Measurements from ENCODE around the gene TRAPPC12. TPM values are rescaled to one million over a fixed set of nuclear protein-coding genes. Genes with fewer than 3 reads are reported as not detected.
"Not testable (repeated sequence)": the region's sequence is repeated elsewhere in the genome, so short reads cannot be mapped to it uniquely, and the experiment has no call there.

The TRAPPC12 gene
- total RNA-seq, 1 donor from 2014 or later = 89.8 TPM

- TF ChIP-seq, protein P1, sequence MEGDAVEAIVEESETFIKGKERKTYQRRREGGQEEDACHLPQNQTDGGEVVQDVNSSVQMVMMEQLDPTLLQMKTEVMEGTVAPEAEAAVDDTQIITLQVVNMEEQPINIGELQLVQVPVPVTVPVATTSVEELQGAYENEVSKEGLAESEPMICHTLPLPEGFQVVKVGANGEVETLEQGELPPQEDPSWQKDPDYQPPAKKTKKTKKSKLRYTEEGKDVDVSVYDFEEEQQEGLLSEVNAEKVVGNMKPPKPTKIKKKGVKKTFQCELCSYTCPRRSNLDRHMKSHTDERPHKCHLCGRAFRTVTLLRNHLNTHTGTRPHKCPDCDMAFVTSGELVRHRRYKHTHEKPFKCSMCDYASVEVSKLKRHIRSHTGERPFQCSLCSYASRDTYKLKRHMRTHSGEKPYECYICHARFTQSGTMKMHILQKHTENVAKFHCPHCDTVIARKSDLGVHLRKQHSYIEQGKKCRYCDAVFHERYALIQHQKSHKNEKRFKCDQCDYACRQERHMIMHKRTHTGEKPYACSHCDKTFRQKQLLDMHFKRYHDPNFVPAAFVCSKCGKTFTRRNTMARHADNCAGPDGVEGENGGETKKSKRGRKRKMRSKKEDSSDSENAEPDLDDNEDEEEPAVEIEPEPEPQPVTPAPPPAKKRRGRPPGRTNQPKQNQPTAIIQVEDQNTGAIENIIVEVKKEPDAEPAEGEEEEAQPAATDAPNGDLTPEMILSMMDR (IDR thresholded peaks at IDR 0.05) = no peak
- H3K4me1 ChIP-seq = no peaks in the 10 kb centered on the region
- intact Hi-C loops (cut with DNase I) = no loop called here
- peaks cover 14% of the 10 kb centered on the region for H3K36me3 ChIP-seq
- H3K4me3 ChIP-seq = no peak overlapping the region
- ATAC-seq = peak; percentile 33
- H3K9me3 ChIP-seq = no peaks in the 10 kb centered on the region
- H3K27ac ChIP-seq = no peak overlapping the region
- peak; percentile 62 for DNase-seq
- H3K27me3 ChIP-seq = no peaks in the 10 kb centered on the region
Observed at GRCh38 chr2:3348767-3349166, 30.7 kb upstream of the TRAPPC12 start.

- H3K27me3 ChIP-seq = no peaks in the 10 kb centered on the region
- no peak overlapping the region for H3K27ac ChIP-seq
- peaks cover 18% of the 10 kb centered on the region for H3K36me3 ChIP-seq
- DNase-seq (peak; percentile 52), ATAC-seq (peak; percentile 36)
- no peak overlapping the region for H3K4me3 ChIP-seq
- no peaks in the 10 kb centered on the region for H3K9me3 ChIP-seq
- TF ChIP-seq, protein P1 (IDR thresholded peaks at IDR 0.05) = no peak
- intact Hi-C loops (cut with DNase I) = no loop called here
- no peaks in the 10 kb centered on the region for H3K4me1 ChIP-seq
Observed at GRCh38 chr2:3349211-3349693, 30.2 kb upstream of the TRAPPC12 start.

GRCh38 chr2:3354986-3355385 is 24.5 kb upstream of the TRAPPC12 start:
- H3K4me1 ChIP-seq = no peaks in the 10 kb centered on the region
- DNase-seq (no peak), ATAC-seq (no peak)
- H3K27ac ChIP-seq = no peak overlapping the region
- no peaks in the 10 kb centered on the region for H3K9me3 ChIP-seq
- peaks cover 19% of the 10 kb centered on the region for H3K36me3 ChIP-seq
- TF ChIP-seq, protein P1 (IDR thresholded peaks at IDR 0.05) = no peak
- H3K4me3 ChIP-seq = no peak overlapping the region
- intact Hi-C loops (cut with DNase I) = no loop called here
- no peaks in the 10 kb centered on the region for H3K27me3 ChIP-seq

GRCh38 chr2:3355951-3356569 is 23.4 kb upstream of the TRAPPC12 start:
- ATAC-seq (no peak), DNase-seq (no peak)
- Histone ChIP-seq H3K27ac (no peak overlapping the region), H3K4me3 (no peak overlapping the region), H3K36me3 (peaks cover 19% of the 10 kb centered on the region), H3K9me3 (no peaks in the 10 kb centered on the region), H3K27me3 (no peaks in the 10 kb centered on the region), H3K4me1 (no peaks in the 10 kb centered on the region)
- intact Hi-C loops (cut with DNase I) = no loop called here
- TF ChIP-seq, protein P1 (IDR thresholded peaks at IDR 0.05) = no peak

DNA sequence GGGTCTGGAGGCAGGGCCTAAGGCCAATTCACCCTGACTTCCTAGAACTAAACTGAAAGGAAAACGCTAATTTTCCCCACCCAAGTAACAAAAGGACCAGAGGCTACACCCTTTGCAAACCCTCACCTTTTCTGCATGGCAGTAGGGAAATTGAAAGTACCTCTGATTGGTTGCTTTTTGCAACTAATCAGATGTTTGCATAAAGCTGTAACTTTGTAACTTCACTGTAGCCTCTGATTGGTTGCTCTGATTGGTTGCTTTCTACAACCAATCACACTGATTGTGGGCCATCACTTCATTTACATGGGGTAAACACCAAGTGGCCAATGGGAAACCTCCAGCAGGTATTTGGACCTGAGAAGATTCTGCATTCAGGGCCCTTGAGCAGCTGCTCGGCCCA is 22.7 kb upstream of the TRAPPC12 start:
- intact Hi-C loops (cut with DNase I) = no loop called here
- TF ChIP-seq, protein P1 (IDR thresholded peaks at IDR 0.05) = no peak
- H3K27me3 ChIP-seq = no peaks in the 10 kb centered on the region
- no peak for DNase-seq
- H3K4me3 ChIP-seq = no peak overlapping the region
- H3K27ac ChIP-seq = no peak overlapping the region
- ATAC-seq = no peak
- no peaks in the 10 kb centered on the region for H3K4me1 ChIP-seq
- no peaks in the 10 kb centered on the region for H3K9me3 ChIP-seq
- H3K36me3 ChIP-seq = peaks cover 19% of the 10 kb centered on the region

GRCh38 chr2:3357446-3357845 is 22.0 kb upstream of the TRAPPC12 start:
- ATAC-seq = peak; percentile 36
- H3K9me3 ChIP-seq; H3K4me3 ChIP-seq; DNase-seq; H3K4me1 ChIP-seq; H3K27ac ChIP-seq; intact Hi-C loops (cut with DNase I); H3K27me3 ChIP-seq: not testable (repeated sequence)
- peaks cover 19% of the 10 kb centered on the region for H3K36me3 ChIP-seq
